ENCODE data around the gene NOXA1.

Gene NOXA1

DNA sequence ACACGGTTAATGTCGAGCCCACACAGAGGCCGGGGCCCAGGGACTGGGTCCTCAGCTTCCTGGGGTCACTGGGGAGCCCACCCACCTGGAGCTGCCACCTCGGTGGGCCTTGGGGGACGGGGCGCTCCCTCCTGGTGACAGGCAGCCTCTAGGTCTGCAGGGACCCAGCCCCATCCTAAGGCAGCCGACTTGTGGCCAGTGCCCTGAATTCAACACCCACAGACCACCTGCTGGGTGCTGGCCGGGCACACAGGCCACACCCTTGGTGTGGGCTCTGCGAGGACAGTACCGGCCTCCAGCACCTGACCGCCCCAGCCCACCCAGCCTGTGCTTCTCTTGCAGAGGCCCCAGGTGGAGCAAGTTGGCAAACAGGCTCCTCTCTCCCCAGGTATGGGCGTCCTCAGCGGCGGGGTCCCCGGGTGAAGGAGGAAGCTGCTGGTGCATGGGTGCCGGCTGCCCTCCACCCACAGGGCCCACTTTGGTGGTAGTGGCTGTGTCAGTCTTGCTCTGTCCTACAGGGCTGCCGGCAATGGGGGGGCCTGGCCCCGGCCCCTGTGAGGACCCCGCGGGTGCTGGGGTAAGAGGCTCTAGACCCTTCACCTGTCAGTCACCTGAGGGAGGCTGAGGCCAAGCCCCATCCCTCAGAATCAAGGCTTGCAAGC lies 9.6 kb downstream of the NOXA1 start:
- Histone ChIP-seq H3K27ac (ENCODE audit: low read length) (no peak overlapping the region), H3K36me3 (ENCODE audit: control insufficient read depth in 1 of 2, insufficient read depth in 2 of 2, low read length in 2 of 2) (no peaks in the 10 kb centered on the region), H3K9me3 (ENCODE audit: control insufficient read depth in 1 of 2, low read length in 2 of 2) (no peaks in the 10 kb centered on the region), H3K4me3 (ENCODE audit: low read depth in 1 of 2, low read length in 2 of 2) (no peak overlapping the region), H3K27me3 (ENCODE audit: low read depth, low read length) (no peaks in the 10 kb centered on the region), H3K4me1 (ENCODE audit: control insufficient read depth in 1 of 2, insufficient read depth in 2 of 2, low read length in 2 of 2) (peaks cover 0 to 19% of the 10 kb centered on the region in 2 donors)

DNA sequence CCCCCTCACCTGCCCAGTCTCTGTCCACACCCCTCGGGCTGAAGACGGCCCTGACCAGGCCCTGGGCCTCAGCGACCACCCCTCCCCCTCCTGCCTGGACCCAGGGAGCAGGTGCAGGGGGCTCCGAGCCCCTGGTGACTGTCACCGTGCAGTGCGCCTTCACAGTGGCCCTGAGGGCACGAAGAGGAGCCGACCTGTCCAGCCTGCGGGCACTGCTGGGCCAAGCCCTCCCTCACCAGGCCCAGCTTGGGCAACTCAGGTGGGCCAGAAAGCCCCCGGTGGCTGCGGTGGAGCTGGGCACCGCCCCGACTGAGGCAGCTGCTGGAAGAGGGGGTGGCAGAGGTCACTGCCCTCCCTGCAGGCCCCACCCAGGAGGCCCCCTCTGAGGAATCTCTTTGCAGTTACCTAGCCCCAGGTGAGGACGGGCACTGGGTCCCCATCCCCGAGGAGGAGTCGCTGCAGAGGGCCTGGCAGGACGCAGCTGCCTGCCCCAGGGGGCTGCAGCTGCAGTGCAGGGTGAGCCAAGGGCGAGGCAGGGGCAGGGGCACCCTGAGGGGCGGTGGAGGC lies 10.2 kb downstream of the NOXA1 start:
- Histone ChIP-seq H3K27me3 (ENCODE audit: low read depth, low read length) (no peaks in the 10 kb centered on the region), H3K9me3 (ENCODE audit: control insufficient read depth in 1 of 2, low read length in 2 of 2) (no peaks in the 10 kb centered on the region)

DNA sequence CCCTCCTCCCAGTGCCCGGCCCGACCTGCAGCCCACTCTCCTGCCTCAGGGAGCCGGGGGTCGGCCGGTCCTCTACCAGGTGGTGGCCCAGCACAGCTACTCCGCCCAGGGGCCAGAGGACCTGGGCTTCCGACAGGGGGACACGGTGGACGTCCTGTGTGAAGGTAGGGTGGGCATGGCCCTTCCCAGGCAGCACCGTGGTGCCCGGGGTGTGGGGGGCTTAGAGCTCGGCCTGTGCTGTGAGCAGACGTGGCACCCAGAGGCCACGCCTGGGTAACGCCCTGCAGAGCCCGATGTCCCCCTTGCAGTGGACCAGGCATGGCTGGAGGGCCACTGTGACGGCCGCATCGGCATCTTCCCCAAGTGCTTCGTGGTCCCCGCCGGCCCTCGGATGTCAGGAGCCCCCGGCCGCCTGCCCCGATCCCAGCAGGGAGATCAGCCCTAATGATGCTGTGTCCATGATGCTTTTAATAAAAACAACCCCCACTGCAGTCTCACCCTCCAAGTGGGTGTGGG lies 10.8 kb downstream of the NOXA1 start:
- H3K27ac ChIP-seq (ENCODE audit: low read length) = no peak overlapping the region
- peaks cover 0 to 19% of the 10 kb centered on the region in 2 donors for H3K4me1 ChIP-seq (ENCODE audit: control insufficient read depth in 1 of 2, insufficient read depth in 2 of 2, low read length in 2 of 2)
- H3K9me3 ChIP-seq (ENCODE audit: control insufficient read depth in 1 of 2, low read length in 2 of 2) = no peaks in the 10 kb centered on the region
- H3K4me3 ChIP-seq (ENCODE audit: low read depth in 1 of 2, low read length in 2 of 2) = no peak overlapping the region
- no peaks in the 10 kb centered on the region for H3K36me3 ChIP-seq (ENCODE audit: control insufficient read depth in 1 of 2, insufficient read depth in 2 of 2, low read length in 2 of 2)
- no peaks in the 10 kb centered on the region for H3K27me3 ChIP-seq (ENCODE audit: low read depth, low read length)

More for the DNA sequence above, 10.2 kb downstream of the NOXA1 start:
- Histone ChIP-seq H3K27ac (ENCODE audit: low read length) (no peak overlapping the region), H3K36me3 (ENCODE audit: control insufficient read depth in 1 of 2, insufficient read depth in 2 of 2, low read length in 2 of 2) (no peaks in the 10 kb centered on the region), H3K4me1 (ENCODE audit: control insufficient read depth in 1 of 2, insufficient read depth in 2 of 2, low read length in 2 of 2) (peaks cover 0 to 19% of the 10 kb centered on the region in 2 donors), H3K4me3 (ENCODE audit: low read depth in 1 of 2, low read length in 2 of 2) (no peak overlapping the region)

DNA sequence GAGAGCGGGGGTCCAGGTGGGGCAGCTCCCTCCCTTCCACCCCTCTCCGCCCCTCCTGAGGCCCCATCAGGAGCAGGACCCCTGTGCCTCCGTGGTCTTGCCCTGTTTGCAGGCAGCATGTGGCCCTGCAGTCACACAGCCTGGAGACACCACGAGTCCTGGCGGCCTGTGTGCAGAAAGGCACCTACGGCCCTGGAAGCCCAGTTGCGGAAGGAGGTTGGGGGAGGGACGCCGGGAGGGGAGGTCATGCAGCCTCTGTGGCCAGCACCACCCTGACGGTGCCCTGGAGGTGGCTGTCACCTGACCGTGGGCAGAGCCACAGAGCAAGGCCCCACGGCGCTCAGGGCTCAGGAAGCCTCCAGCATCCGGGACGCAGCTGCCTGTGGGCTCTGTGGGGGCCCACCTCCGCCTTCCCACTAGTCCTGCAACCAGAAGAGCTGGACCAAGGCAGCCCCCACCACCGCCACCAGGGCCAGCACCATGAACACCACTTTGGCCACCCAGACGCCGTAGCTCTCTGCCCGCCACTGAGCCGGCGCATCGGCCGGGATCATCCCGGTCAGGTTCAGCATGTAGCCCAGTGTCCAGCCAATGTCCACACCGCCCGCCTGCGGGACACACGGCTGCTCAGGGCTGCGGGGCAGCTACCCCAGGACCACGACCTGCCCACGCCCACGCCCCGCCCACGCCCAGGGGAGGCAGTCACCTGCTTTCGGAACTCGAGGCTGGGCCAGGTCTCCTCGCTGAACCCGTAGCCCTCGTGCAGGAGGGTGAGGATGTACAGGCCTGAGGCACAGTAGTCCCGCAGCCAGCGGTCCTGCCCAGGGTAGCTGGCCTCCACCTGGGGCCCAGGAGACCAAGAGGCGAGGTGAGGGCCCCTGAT lies 11.5 kb downstream of the NOXA1 start:
- Histone ChIP-seq H3K27me3 (ENCODE audit: low read depth, low read length) (no peaks in the 10 kb centered on the region), H3K36me3 (ENCODE audit: control insufficient read depth in 1 of 2, insufficient read depth in 2 of 2, low read length in 2 of 2) (no peaks in the 10 kb centered on the region), H3K9me3 (ENCODE audit: control insufficient read depth in 1 of 2, low read length in 2 of 2) (no peaks in the 10 kb centered on the region), H3K27ac (ENCODE audit: low read length) (no peak overlapping the region), H3K4me3 (ENCODE audit: low read depth in 1 of 2, low read length in 2 of 2) (no peak overlapping the region), H3K4me1 (ENCODE audit: control insufficient read depth in 1 of 2, insufficient read depth in 2 of 2, low read length in 2 of 2) (peaks cover 0 to 19% of the 10 kb centered on the region in 2 donors)

DNA sequence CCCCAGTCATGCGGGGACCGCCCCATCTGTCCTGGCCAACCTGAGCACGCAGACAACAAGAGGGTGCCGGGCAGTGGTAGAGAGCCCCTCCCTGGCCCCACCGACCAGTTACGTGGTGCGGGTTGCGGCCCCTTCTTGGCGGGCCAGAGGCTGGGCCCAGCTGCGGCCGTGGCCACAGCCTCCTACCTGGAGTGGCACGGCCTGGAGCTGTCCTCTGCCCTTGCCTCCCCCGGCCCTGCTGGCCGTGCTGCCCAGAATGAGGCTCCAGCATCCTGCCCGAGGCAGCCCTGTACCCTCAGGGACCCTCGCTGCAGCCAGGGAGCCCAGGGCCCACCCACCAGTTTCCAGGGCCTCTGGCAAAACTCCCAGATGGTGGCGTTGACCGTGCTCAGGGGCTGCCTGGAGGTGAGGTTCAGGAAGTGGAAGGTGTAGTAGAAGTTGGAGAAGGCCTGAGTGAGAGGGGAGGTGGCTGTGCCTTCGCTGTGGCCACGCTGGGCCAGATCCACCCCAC lies 12.2 kb downstream of the NOXA1 start:
- Histone ChIP-seq H3K27me3 (ENCODE audit: low read depth, low read length) (no peaks in the 10 kb centered on the region), H3K9me3 (ENCODE audit: control insufficient read depth in 1 of 2, low read length in 2 of 2) (no peaks in the 10 kb centered on the region), H3K4me3 (ENCODE audit: low read depth in 1 of 2, low read length in 2 of 2) (no peak overlapping the region), H3K36me3 (ENCODE audit: control insufficient read depth in 1 of 2, insufficient read depth in 2 of 2, low read length in 2 of 2) (no peaks in the 10 kb centered on the region), H3K27ac (ENCODE audit: low read length) (no peak overlapping the region), H3K4me1 (ENCODE audit: control insufficient read depth in 1 of 2, insufficient read depth in 2 of 2, low read length in 2 of 2) (peaks cover 0 to 12% of the 10 kb centered on the region in 2 donors)

DNA sequence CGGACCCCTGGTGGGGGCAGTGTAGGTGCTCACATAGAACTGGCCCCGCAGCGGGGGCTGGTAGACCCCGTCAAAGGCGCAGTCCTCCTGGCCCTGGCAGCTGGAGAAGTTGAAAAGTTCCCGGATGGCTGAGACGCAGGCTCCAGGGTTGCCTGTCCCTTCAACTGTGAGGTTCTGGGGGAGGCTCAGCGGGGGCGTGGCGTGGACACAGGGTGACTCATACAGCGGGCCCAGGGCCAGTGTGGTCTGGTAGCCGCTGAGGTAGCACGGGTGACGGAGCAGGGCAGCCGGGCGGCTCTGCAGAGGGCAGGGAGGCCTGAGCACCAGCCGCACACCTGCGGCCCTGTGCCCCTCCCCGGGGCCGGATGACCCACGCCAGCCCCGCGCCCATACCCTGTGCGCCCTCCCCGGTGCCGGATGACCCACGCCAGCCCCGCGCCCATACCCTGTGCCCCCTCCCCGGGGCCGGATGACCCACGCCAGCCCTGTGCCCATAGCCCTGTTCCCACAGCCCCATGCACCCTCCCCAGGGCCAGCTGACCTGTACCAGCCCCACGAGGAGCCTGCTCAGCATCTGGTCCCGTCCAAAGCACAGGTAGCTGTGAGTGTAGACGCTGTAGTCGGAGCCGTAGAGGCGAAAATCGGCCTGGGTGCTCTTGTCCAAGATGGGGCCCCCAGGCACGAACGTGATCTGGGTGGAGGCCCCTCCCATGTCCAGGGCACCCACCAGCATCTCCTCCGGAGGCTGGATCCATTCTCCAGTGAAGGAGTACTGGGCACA lies 13.0 kb downstream of the NOXA1 start:
- Histone ChIP-seq H3K4me1 (ENCODE audit: control insufficient read depth in 1 of 2, insufficient read depth in 2 of 2, low read length in 2 of 2) (peaks cover 0 to 11% of the 10 kb centered on the region in 2 donors), H3K27ac (ENCODE audit: low read length) (no peak overlapping the region), H3K4me3 (ENCODE audit: low read depth in 1 of 2, low read length in 2 of 2) (no peak overlapping the region), H3K9me3 (ENCODE audit: control insufficient read depth in 1 of 2, low read length in 2 of 2) (no peaks in the 10 kb centered on the region), H3K27me3 (ENCODE audit: low read depth, low read length) (no peaks in the 10 kb centered on the region), H3K36me3 (ENCODE audit: control insufficient read depth in 1 of 2, insufficient read depth in 2 of 2, low read length in 2 of 2) (no peaks in the 10 kb centered on the region)

DNA sequence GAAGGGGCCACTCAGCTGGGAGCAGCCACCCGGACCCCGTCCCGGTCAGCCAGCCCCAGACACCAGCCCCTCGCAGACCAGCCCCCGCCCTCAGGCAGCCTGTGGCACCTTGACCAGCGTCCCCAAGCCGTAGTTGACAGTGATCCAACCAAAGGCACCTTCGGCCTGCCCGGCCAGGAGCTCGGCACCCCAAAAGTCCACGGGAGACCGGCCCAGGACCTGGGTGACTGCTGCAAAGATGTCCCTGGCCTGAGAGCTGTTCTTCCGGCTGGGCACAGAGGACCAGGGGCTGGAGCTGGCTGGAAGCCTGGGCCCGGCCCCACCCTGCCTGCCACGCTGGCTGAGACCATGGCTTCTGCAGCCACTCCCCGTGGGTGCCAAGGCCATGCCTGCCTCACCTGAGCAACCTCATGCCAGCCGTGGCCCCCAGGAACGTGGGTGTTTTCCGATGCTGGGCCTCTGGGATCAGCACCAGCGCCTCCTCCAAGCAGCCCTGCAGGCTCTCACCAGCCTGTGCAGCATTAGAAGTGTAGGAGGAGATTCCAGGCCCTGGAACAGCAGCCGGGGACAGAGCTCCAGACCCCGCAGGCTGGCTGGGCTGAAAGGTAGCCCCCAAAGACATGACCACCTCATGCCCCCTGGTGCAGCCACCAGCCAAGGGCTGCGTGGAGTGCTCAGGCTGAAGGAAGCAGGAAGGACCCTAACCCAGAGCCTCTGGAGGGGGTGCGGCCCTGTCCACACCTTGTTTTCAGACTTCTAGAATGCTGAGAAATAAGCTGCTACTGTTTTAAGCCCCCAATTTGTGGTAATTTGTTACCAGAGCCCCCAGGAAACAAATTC lies 13.8 kb downstream of the NOXA1 start:
- Histone ChIP-seq H3K36me3 (ENCODE audit: control insufficient read depth in 1 of 2, insufficient read depth in 2 of 2, low read length in 2 of 2) (no peaks in the 10 kb centered on the region), H3K27me3 (ENCODE audit: low read depth, low read length) (no peaks in the 10 kb centered on the region), H3K4me1 (ENCODE audit: control insufficient read depth in 1 of 2, insufficient read depth in 2 of 2, low read length in 2 of 2) (peaks cover 0 to 16% of the 10 kb centered on the region in 2 donors), H3K4me3 (ENCODE audit: low read depth in 1 of 2, low read length in 2 of 2) (no peak overlapping the region), H3K9me3 (ENCODE audit: control insufficient read depth in 1 of 2, low read length in 2 of 2) (no peaks in the 10 kb centered on the region), H3K27ac (ENCODE audit: low read length) (no peak overlapping the region)

DNA sequence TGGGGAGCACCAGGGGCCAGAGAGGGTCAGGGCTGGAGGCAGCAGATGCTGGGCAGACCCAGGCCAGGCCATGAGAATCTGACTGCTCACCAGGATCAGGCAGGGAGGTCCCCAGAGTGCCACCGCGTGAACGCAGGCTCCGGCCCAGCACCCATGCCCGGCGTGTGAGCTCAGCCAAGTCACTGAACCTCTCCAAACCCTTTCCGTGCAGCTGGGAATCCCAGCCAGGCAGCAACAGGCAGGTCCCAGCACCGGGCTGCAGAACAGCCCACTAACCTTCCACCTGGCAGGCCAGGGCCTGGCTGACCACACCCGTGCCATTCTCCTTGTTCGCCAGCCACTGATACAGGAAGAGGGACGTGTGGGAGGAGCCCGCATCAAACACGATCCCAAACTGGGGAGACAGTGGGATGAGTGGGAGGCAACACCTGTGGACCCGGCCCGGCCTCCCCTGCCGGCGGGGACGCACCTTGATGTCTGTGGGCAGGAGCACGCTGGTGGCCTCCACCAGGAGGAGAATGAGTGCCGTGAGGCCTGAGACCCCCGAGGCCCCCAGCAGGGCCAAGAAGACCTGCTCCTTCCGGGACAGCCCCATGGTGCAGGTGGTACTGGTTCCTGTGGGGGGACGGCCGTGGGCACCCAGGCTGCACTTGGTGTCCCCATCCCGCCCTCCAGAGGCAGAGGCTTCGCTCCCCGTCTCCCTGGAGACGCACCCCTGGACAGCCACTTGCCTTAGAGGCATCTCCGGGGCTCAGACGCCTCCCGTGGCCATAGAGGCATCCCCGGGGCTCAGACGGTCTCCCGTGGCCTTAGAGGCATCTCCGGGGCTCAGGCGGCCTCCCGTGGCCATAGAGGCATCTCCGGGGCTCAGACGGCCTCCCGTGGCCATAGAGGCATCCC lies 14.7 kb downstream of the NOXA1 start:
- H3K4me1 ChIP-seq (ENCODE audit: control insufficient read depth in 1 of 2, insufficient read depth in 2 of 2, low read length in 2 of 2) = peaks cover 0 to 16% of the 10 kb centered on the region in 2 donors
- H3K27me3 ChIP-seq (ENCODE audit: low read depth, low read length) = no peaks in the 10 kb centered on the region
- no peak overlapping the region for H3K4me3 ChIP-seq (ENCODE audit: low read depth in 1 of 2, low read length in 2 of 2)
- no peaks in the 10 kb centered on the region for H3K9me3 ChIP-seq (ENCODE audit: control insufficient read depth in 1 of 2, low read length in 2 of 2)
- H3K27ac ChIP-seq (ENCODE audit: low read length) = no peak overlapping the region
- H3K36me3 ChIP-seq (ENCODE audit: control insufficient read depth in 1 of 2, insufficient read depth in 2 of 2, low read length in 2 of 2) = no peaks in the 10 kb centered on the region

DNA sequence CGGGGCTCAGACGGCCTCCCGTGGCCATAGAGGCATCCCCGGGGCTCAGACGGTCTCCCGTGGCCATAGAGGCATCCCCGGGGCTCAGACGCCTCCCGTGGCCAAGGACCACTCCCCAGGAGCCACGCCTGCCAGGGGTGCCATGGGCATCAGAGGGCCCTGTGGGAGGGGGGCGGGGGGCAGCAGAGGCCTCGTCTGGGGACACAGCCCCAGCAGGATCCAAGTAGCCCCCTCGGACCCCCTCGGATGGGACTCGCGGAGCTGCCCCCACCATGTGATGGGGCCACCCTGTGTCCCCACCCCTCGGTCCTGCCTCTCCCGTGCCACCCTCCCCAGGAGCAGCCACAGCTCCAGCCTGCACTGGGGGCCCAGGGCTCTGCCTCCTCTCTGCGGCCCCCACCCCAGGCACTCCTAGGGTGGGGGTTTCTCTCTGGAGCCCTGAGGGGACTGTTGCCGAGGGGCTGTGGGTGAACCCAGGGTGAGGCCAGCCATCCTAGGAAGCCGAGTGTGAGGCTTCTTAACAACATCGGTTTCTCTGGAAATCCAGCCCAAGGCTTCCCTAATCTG lies 15.5 kb downstream of the NOXA1 start:
- Histone ChIP-seq H3K36me3 (ENCODE audit: control insufficient read depth in 1 of 2, insufficient read depth in 2 of 2, low read length in 2 of 2) (no peaks in the 10 kb centered on the region), H3K4me3 (ENCODE audit: low read depth in 1 of 2, low read length in 2 of 2) (no peak overlapping the region), H3K27ac (ENCODE audit: low read length) (no peak overlapping the region), H3K9me3 (ENCODE audit: control insufficient read depth in 1 of 2, low read length in 2 of 2) (no peaks in the 10 kb centered on the region), H3K4me1 (ENCODE audit: control insufficient read depth in 1 of 2, insufficient read depth in 2 of 2, low read length in 2 of 2) (peaks cover 0 to 16% of the 10 kb centered on the region in 2 donors), H3K27me3 (ENCODE audit: low read depth, low read length) (no peaks in the 10 kb centered on the region)
